SHP77 (cell line): ENCODE data around the gene OR2V1.
"Not testable (repeated sequence)": the region's sequence is repeated elsewhere in the genome, so short reads cannot be mapped to it uniquely, and the experiment has no call there.

Experiments
- DNase-seq, 2 experiments: peaks; one replicate each; lab custom pipeline; 2025; lab: John Stamatoyannopoulos, UW

OR2V1 gene, protein sequence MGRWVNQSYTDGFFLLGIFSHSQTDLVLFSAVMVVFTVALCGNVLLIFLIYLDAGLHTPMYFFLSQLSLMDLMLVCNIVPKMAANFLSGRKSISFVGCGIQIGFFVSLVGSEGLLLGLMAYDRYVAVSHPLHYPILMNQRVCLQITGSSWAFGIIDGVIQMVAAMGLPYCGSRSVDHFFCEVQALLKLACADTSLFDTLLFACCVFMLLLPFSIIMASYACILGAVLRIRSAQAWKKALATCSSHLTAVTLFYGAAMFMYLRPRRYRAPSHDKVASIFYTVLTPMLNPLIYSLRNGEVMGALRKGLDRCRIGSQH

DNA sequence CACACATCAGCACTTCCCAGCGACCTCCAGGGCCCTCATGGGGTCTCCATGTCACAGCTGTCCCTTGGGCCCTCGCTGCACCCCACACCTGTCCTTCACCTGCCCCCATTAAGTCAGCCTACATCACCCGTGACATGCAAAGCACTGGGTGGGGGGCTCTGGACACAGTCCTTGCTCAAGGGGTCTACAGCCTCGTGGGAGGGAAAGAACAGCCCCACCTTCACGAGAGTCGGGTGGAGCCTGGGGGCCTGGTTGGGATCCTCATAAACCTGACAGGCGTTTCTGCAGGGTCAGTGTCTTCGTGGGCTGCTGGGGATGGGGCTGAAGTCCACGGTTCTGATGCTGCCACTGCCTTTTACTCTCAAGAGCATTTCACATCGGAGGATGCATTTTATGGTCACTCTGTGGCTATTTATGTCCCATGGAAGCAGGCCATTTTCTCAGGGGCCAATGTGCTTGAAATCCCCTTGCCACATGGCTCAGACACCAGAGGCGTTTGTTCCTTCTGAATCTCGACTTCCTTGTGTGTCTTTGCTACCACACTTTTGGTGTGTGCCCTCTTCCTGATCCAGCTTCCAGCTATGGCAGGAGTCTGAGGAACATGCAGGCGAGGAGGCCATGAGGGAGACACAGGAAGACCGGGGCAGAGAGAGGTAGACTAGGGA, at the start of gene OR2V1:
Gene OR2V1 (minus strand): TSS at position 338 of the 665 bp plus-strand sequence. CDS start 5,865 bp downstream, outside the sequence.
- DNase-seq = no peak

DNA sequence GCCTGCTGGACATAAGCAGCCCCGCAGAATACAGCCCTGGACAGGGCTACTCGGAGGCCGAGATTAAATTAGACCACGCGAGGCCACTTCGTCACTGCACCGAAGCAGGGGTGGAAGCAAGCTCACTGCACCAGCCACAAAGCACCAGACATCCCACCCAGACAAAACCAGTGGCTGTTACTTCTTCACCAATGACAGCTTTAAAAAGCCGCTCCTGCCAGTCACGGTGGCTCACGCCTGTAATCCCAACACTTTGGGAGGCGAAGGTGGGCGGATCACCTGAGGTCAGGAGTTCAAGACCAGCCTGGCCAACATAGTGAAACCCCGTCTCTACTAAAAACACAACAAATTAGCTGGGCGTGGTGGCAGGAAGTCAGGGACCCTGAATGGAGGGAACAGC, 46.6 kb upstream of the OR2V1 start:
- DNase-seq = not testable (repeated sequence)

DNA sequence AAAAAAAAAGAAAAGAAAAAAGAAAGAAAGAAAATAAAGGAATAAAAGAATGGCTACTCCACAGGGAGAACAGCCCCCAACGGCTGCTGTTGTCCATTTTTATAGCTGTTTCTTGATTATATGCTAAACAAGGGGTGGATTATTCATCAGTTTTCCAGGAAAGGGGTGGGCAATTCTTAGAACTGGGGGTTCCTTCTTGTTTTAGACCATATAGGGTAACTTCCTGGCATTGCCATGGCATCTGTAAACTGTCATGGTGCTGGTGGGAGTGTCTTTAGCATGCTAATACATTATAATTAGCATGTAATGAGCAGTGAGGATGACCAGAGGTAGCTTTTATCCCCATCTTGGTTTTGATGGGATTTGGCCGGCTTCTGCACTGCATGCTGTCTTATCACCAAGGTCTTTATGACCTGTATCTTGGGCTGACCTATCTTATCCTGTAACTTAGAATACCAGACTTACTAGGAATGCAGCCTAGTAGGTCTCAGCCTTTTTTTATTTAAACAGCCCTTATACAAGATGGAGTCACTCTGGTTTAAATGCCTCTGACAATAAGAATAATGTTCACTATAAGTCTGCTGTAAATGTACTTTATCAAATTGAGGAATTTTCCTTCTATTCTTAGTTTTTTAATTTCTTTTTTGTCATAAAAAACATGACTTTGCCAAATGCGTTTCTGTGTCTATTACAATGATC, 45.4 kb upstream of the OR2V1 start:
- DNase-seq = no peak

DNA sequence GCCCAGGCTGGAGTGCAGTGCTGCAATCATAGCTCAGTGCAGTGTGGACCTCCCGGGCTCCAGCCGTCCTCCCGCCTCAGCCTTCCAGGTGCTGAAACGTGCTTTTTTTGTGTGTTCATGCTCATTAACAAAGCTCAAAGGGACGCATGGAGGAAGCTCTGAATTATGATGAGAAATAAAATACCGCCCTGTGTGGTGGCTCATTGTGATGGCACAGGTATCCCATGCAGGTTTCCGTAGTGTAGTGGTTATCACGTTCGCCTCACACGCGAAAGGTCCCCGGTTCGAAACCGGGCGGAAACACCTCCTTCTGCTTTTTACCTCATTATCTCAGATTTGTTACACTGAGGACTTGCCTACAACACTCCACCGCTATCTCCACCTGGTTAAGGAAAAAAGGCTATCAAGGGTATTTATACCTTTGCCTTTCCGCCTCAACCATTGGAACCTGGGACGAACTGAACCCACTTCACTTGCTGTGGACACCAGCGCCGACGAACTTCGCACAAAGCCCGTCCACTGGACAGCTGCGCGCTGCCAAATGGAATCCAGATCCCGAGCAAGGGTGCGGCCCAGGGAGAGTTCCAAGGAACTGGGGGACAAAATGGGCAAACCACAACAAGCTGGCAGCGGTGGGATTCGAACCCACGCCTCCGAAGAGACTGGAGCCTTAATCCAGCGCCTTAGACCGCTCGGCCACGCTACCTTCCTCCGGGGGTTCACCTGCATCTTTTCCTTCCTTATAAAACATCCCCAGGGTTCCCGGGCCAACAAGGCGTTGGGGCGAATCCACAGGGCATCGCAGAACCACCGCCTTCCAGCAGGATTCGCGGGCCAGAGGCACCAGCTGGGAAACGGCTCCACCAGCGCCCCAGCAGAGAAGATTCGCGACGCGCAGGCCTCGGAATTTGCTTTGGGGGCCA, 42.7 kb upstream of the OR2V1 start:
- DNase-seq = no peak

DNA sequence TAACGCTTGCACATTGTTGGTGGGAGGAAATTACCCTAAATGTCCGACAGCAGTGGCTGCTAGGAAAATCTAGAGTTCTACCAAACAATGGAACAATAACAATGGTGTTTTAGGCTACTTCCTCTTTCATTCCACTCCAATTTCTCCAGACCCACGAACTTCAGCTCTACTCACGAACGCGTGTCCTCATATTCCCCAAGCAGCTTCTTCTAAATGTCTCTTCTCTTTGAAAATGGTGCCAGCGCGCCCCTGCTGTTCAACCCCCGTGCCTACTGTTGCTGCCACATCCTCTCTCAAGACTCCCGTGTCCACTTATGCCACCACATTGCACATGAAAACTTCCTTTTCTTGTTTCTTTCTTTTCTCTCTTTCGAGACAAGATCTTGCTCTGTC, 42.1 kb upstream of the OR2V1 start:
- no peak for DNase-seq

DNA sequence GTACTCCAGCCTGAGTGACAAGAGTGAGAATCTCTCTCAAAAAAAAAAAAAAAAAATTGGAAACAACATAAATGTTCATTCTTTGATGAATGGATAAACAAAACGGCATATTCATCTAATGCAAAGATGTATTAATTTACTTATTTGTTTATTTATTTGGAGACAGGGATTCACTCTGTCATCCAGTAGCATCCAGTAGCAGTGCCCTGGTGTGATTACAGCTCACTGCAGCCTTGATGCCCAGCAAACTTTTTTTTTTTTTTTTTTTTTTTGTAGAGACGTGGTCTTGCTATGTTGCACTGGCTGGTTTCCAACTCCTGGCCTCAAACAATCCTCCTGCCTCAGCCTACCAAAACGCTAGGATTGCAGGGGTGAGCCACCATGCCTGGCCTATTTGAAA, 40.8 kb upstream of the OR2V1 start:
- no peak for DNase-seq

DNA sequence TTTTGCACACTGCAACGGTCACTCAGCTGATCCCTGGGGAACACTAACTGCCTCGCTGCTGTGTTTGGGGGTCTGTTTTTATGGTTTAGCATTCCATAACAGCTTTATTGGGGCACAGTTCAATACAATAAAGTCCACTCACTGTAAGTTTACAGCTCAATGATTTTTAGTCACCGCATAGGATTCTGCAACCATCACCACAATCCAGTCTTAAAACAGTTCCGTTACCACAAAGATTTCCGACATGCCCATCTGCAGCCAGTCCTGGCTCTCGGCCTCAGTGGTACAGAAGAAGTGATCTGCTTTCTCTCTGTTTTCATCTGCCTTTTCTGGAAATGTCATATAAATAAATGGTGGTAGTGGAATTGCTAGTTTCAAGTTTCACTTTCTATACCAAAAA, 40.0 kb upstream of the OR2V1 start:
- DNase-seq = no peak

DNA sequence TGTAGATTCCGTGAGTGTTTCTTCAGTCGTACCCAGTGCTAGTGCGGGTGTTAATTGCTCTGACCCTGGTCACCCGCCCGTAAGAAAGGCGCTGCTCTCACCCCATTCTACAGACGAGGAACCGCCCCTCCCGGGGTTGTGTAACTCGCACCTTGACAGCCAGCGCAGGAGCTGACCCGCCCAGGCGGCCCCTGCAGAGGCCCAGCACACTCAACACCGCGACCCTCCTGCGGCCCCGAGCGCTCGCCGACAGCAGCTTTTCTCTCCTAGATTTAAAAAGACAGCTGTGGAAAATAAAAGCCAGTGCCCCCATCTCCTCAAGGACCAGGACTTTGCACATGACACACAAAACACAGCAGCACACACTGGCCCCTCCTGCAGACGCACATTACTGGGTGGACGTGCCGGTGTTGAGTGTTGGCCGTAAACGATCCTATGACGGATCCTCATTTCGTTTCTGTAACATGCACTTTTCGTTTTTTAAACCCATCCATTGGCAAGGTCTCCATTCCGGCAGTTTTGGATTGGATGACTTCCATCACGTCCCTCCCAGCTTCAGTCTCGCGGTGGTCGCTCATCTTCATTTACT, 39.4 kb upstream of the OR2V1 start:
- DNase-seq = no peak

DNA sequence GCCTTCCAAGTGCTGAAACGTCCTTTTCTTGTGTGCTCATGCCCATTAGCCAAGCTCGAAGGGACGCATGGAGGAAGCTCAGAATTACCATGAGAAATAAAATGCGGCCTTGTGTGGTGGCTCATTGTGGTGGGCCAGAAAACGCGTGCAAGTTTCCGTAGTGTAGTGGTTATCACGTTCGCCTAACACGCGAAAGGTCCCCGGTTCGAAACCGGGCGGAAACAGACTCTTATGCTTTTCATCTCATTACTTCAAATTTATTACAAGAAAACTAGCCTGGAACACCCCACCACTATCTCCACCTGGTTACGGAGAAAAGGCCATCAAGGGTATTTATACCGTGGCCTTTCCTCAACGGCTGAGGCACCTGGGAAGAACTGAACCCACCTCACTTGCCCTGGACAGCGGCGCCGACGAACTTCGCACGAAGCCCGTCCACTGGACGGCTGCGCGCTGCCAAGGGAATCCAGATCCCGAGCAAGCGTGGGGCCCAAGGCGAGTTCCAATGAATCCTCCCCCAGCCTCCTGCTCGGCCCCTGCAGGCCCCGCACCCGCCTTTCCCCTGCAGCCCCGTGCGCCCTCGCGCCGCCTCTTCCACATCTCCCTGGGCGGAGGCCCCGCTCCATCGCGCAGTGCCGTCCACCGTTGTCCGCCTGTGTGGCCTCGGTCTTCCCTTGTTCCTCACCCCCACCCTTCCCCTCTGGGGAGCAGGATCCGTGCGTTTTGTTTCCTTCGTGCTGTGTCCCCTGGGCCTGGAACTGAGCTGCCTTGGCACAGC, 38.7 kb upstream of the OR2V1 start:
- DNase-seq = not testable (repeated sequence)

DNA sequence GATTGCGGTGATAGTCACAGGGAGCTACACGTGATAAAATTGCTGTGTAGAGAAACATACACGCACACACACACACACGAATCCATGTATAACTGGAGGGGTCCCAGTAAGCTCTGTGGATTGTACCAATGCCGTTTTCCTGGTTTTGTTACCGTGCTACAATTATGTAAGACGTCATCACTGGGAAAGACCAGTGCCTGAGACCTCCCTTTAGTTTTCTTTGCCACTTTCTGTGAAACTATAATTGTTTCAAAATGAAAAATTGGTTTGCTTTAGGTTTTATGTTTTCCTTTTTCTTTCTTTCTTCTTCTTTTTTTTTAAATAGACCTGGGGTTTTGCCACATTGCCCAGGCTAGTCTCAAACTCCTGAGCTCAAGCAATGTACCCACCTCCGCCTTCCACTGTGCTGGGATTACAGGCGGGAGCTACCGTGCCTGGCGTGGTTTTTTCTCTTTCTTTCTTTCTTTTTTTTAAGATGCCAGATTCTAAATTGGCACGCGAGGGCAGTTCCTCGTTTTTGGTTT, 37.7 kb upstream of the OR2V1 start:
- no peak for DNase-seq

DNA sequence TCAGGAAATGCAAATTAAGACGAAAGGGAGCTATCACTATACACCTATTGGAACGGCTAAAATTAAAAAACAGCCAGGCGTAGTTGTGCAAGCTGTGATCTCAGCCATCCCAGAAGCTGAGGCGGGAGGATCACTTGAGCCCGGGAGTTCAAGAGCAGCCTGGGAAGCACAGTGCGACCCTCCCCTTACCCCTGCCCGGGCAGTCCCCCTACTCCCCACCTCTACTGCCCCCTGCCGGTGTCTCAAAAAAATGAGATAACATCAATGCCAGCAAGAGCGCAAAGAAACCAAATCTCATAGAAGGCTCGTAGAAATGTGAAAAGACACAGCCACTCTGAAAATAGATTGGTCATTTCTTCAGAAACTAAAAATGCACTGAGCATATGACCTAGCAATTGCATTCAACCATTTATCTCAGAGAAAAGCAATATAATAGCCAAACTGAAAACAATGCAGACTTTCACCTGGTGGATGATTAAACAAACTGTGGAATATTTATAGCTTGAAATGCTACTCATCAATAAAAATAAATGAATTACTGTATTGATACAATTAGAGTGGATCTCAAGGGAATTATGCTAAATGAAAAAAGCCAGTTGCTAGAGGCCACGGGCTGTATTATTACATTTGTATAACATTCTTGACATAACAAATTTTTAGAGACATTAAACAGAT, 37.0 kb upstream of the OR2V1 start:
- peak; percentile 23 to 39 for DNase-seq

DNA sequence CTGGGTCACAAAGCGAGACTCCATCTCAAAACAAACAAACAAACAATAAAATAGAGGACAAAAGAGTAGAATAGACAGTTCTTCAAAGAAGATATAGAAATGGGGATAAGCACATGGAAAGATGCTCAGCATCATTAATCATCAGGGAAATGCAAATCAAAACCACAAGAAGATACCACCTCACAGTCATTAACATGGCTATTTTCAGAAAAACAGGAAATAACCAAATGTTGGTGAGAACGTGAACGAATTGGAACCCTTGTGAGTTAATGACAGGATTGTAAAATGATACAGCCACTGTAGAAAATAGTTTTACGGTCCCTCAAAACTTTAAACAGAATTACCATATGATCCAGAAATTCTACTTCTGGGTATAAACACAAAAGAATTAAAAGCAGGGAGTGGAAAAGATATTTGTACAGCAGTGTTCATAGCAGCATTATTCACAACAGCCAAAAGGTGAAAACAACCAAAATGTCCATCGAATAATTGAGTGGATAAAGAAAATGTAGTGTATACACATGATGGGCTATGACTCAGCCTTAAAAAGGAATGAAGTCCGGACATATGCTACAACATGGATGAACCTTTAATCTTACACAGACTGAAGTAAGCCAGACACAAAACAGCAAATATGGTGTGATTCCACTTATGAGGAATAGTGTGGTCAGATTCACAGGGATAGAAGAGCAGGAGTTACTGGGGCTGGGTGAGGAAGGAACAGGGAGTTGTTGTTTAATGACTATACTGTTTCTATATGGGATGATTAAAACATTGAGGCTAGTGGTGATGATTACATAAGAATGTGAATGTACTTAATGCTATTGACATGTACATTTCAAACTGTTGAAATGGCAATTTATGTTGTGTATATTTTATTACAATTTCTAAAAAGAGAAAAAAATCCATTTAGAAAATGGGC, 36.1 kb upstream of the OR2V1 start:
- no peak for DNase-seq

DNA sequence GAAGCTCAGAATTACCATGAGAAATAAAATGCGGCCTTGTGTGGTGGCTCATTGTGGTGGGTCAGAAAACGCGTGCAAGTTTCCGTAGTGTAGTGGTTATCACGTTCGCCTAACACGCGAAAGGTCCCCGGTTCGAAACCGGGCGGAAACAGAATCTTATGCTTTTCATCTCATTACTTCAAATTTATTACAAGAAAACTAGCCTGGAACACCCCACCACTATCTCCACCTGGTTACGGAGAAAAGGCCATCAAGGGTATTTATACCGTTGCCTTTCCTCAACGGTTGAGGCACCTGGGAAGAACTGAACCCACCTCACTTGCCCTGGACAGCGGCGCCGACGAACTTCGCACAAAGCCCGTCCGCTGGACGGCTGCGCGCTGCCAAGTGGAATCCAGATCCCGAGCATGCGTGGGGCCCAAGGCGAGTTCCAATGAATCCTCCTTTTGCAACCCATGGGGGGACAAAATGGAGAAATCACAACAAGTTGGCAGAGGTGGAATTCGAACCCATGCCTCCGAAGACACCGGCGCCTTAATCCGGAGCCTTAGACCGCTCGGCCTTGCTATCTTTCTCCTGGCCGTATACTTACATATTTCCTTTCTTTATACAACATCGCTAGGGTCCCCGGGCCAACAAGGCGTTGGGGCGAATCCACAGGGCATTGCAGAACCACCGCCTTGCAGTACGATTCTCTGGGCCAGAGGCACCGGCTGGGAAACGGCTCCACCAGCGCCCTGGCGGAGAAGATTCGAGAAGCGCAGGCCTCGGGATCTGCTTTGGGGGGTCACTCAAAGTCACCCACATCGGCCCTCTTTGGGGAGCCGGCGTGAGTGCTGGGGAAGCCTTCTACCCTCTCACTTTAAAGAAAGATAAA, 33.3 kb upstream of the OR2V1 start:
- no peak for DNase-seq

DNA sequence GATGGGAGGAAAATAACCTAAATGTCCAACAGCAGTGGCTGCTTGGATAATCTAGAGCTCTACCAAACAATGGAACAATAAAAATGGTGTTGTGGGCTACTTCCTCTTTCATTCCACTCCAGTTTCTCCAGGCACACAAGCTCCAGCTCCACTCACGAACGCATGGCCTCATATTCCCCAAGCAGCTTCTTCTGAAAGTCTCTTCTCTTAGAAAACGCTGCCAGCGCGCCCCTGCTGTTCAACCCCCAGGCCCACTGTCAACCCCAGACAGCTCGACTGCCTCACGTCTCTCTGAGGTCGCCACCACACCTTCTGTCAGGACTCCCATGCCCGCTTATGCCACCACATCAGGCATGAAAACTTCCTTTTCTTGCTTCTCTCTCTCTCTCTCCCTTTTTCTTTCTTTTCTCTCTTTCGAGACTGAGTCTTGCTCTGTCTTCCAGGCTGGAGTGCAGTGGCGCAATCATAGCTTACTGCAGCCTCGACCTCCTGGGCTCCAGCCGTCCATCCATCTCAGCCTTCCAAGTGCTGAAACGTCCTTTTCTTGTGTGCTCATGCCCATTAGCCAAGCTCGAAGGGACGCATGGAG, 32.6 kb upstream of the OR2V1 start:
- no peak for DNase-seq

DNA sequence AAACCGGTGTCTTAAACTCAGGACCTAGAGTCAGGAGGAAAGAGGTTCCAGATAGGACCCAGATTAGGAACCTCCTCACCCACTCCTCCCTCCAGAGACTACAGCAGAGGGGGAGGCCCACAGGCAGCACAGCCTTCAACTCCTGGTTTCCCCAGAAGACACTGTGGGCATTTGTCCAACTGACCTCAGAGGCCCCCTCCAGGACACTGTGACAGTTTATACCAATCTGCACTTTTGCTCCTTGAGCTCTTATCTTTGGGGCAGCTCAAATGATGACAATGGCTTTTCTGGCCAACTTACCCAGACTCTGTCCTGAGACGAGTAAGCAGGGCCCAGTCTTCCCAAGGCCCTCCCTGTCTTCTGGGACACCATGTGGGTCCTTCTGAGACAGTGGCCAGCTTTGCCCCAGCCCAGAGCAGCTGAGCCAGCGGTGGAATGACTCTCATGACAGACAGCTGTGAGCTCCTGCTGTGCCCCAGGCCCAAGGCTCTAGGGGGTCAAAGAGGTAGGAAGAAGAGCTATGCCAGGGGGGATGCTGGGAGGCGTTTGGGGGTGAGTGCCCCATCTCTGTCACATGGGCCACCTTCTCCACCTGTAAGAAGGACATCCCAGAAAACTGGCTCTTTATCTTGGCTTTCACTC, 30.7 kb upstream of the OR2V1 start:
- no peak for DNase-seq

DNA sequence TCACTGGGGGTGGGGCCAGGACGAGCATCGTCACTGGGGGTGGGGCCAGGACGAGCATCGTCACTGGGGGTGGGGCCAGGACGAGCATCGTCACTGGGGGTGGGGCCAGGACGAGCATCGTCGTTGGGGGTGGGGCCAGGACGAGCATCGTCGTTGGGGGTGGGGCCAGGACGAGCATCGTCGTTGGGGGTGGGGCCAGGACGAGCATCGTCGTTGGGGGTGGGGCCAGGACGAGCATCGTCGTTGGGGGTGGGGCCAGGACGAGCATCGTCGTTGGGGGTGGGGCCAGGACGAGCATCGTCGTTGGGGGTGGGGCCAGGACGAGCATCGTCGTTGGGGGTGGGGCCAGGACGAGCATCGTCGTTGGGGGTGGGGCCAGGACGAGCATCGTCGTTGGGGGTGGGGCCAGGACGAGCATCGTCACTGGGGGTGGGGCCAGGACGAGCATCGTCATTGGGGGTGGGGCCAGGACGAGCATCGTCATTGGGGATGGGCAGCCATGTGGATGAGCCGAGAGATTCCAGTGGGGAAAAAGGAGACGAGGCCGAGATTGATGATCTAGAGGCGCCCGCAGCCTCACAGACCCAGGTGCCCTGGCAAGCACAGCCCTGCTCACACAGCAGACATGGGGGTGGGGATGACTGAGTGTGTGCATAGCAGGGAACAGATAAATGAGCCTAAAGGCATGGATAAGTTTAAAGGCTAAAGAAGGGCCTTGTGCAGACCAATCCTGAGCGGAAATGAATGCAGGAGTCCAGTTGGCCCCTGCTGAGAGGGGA, 30.0 kb upstream of the OR2V1 start:
- DNase-seq = peak; percentile 55 to 74
